Ureter (tissue), 1 donor: ENCODE data around the gene LMF2. TPM values are rescaled to one million over a fixed set of nuclear protein-coding genes. Genes with fewer than 3 reads are reported as not detected.
A peak's percentile ranks its signal among the peaks of the same experiment; 100 is the strongest.

Experiments
- DNase-seq: peaks from one replicate; pipeline ENCODE4 v3.0.0-alpha.2; 2020; ENCODE audit warnings: low spot score
- total RNA-seq: library from RNA; stranded (reverse); gene quantifications from one replicate; pipeline ENCODE4 v1.2.4, GENCODE V29; 2023
- donor health status: DM: yes; HTN: yes; CAD: no.

LMF2 gene
- total RNA-seq, 1 donor from 2014 or later, result 63.6 TPM

DNA sequence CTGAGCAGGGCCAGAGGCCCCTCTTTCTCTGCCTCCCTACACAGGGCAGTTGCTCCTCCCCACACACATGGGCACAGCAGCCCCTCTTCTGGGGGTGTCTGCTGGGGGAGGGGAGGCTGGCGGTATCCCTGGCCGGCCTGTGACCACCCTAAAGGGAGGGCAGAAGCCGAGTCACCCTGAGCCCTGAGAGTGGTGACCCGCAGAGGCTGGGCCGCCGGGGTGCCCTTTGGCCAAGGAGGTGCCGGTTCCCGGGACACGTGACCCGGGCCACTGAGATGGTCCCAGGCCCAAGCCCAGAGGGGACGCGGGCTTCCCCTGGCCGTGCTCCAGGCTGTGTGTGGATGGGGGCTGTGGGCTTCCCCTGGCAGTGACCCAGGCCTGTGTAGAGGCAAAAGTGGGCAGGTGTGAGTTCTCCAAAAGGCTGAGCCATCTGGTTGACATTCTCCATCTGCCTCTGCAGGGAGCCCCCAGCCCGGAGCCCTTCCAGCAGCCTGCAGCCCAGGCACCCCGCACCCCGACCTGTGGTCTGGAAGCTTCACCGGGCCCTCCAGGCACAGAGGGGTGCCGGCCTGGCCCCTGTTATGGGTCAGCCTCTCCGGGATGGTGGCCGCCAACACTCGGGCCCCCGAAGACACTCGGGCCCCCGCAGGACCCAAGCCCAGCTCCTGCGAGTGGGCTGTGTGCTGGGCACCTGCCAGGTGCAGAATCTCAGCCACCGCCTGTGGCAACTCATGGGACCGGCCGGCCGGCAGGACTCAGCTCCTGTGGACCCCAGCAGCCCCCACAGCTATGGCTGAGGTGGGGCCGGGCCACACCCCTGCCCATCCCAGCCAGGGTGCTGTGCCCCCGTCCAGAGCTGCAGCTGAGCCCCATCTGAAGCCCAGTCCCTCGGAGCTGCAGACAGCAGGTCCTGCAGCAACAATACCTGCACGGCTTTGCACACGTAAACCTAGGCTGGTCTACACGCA, 25.1 kb downstream of the LMF2 start:
- DNase-seq, result no peak

DNA sequence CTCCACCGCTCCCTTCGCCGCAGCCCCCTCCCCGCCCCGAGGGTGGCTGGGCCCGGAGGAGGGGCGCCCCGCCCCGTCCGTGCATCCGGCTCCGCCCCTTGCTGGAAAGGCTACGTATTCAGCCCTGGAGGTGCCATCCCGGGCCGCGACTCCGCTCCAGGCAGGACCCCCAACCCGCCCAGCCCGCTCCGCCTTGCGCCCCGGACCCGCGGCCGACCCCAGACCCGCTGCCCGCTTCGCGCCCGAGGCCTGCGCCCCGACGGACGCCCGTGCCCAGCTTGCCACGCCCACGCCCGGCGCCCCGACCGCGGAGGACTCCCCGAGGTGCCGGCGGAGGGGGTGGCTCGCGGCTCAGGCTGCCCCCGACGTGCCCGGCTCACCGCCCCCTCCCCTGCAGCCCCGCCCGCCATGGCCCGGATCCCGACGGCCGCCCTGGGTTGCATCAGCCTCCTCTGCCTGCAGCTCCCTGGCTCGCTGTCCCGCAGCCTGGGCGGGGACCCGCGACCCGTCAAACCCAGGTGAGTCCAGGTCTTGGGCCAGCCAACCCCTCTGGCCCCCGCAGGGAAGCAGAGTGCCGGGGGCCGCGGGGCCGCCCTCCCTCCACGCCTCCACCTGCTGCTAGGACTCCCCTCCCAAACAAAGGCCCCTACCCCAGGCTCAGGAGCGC, 25.9 kb downstream of the LMF2 start, which contains the start of gene ADM2:
ADM2 (plus strand) TSS at position 104 of the 667 bp plus-strand sequence; CDS start at position 409, 305 bp downstream.
- DNase-seq, result no peak

DNA sequence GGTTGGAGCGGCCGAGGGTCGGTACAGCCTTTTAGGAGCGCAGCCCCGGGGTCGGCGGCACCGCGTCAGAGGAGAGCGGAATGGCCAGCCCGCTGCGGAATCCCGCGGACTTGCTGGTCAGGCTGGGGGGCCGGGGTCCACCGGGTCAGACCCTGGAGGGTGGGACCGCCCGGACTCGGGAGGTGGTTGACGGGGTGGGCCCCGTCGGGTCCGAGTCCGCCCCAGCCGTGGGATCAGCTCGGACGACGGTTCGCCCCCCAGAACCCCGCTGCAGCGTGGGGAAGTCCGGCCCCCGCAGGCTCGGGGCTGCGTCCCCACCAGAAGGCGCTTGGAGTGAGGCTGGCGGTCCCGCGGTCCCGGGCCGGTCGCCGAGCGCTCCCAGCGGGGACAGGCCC, 26.5 kb downstream of the LMF2 start:
- DNase-seq, result no peak

DNA sequence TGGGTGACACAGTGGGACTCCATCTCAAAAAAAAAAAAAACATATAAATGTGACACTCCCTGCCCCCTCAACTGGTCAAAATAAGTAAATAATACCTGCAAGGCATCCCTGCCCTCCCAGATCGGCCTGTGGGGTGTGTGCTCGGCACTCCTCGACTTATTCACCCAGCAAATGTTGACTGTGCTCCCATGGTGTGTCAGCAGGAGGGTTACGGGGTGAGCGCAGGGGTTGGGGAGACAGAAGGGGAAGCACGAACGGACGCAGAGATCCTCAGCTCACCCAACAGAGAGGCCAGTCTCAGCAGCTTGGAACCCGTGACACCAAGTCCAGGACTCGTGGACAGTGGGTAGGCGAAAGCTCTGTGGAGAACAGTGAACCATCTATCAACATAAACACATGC, 27.8 kb downstream of the LMF2 start:
- no peak for DNase-seq

DNA sequence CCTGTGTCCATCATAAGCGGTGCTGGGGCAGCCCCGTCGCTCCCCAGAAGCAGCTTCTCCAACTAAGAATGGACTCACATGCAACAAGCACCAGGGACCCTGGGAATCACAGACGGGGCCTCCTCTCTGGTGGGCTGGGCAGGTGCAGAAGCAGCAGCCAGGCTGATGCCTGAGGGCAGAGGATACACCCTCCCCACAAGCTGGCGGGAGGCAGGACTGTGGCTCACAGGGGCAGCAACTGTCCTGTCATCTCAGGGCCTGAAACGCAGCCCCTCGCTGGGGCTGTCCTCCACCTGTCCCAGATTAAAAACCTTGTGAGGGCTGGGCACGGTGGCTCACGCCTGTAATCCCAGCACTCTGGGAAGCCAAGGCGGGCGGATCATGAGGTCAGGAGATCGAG, 29.6 kb downstream of the LMF2 start:
- no peak for DNase-seq

DNA sequence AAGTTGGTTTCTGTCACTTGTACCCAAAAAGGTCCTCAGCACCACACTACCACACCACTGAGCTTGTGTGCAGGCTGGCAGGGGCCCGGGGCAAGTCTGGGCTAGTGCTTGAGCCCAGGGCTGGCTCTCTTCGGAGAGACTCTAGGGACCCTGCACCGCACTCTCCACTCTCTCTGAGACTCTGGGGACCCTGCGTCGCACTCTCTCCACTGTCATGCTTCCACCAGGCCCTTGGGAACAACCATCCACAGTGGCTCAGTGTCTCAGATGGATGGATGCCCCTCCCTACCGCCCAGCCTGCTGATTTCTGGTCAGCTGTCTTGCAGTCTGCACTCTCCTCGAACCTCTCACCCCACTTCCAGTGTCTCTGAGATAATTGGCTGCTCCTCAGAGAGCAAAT, 30.6 kb downstream of the LMF2 start:
- DNase-seq, result no peak

DNA sequence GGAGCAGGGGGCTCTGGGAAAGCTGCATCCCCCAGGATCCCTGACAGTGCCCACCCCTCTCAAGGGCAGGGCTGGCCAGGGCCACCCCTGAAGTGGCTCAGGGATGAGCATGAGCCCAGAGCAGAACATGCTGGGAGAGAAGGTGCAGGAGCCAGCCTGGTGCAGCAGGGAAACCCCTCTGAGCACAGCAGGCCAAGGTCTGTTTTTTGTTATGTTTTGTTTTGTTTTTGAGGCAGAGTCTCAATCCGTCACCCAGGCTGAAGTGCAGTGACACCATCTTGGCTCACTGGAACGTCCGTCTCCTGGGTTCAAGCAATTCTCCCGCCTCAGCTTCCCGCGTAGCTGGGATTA, 31.9 kb downstream of the LMF2 start:
- no peak for DNase-seq

DNA sequence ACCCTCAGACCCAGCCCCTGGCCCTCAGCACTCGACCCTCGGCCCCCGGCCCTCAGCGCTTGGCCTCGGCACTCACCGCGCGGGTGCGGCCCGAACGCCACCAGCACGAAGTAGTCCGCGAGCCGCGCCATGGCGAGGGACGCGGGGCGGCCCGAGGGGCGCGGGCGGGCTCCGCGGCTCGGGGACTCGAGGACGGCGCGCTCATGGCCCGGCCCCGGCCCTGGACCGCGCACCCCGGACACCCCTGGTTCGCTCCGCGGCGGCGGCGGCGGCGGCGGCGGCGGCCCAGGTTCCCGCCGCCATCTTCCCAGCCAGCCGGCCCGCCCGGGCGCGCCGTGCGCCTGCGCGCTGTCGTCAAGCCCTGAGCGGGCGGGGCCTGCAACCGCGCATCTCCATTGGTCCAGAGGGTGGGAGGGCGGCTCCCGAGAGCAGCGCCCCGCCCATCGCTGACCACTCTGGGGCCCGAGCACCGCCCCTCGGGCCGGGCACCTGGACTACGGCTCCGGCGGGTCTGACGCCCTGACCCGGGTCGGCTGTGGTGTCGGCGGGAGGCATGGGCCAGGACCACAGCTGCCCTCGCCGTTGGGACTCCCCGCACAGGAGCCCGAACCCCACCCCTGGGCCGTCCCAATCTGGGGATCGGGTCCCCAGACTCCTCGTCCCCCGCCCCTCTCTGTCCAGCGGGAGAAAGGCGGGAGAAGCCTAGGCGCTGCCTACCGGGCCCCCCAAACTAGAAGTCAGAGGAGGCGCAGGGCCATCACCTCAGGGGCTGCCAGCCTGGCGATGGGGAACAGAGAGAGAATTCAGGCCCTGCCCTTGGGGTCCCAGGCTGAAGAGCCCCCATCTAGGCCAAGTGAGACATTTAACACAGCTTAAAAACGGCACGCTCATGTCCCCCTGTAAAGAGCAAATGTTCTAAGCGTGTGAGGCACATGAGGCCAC, 32.5 kb downstream of the LMF2 start, which contains the start of gene SBF1:
SBF1 (minus strand) TSS at position 326 of the 942 bp plus-strand sequence; CDS start at position 131, 195 bp downstream.
- DNase-seq, result peak; percentile 90

DNA sequence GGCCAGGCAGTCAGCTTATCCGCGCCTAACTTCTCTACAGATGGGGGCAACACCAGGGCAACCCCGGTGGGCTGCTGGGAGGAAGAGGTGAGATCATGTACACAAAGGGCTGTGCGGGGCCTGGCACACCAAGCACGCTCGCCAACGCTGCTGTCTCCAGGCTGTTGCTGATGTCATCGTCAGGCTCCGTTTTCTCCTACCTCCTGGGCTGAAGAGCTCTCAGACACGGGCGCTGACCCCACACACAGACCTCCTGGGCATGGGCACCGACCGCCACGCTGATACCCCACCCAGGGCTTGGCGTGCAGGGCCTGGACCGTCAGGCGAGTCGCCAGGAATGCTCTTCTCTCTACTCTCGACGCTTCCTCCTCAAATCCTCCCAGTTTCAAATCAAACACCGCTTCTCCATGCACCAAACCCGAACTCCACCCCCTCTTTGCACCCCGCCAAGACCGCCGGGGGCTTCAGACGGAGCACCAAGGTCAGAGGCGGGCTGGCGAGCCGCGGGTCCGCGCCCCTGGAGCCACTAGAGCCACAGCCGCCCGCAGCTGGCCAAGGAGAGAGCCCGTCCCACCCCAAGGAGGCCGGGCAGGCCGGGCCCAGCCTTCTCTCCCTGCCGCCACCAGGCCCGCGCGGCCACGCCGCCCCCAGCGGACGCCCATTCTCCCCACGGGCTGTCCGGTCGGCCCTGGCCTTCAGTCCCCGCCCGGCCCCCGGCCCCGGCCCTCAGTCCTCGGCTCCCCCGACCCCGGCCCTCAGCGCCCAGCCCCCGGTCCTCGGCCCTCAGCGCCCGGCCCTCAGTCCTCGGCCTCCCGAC, 33.4 kb downstream of the LMF2 start:
- no peak for DNase-seq

DNA sequence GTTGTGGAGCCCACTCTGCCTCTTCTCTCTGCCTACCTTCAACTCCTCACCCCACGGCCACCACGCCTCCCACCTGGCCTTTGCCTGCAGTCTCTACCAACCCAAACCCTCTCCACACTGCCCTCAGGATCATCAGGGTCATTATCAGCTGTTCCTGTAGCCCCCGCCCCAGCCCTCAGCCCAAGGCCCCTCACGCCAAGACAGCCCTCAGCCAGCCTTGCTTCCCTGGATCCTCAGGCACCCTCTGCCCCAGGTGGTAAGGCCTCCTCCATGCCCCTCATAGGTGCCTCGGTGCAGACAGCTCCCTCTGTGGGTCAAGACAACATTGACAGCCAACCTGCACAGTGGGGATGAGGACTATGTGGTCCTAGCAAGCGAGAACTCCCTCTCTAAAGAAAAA, 34.4 kb downstream of the LMF2 start:
- no peak for DNase-seq

DNA sequence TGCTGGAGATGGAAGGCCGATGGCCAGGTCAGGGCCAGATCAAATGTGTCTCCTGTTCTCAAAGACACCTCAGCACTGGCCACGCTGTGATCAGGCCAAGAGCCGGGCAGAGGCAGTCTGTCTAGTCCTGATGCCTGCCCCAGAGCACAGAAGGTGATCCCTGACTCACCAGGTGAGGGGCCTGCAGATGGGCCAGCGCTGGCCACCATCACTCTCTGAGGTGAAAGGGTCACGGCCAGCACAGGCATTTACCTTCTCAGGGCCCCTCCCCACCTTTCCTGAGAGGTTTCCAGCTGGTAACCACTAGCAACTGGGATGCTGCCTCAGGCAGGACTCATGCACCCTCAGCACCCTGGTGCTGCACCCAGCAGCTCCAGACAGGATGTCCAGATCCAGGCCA, 35.5 kb downstream of the LMF2 start:
- DNase-seq, result no peak

DNA sequence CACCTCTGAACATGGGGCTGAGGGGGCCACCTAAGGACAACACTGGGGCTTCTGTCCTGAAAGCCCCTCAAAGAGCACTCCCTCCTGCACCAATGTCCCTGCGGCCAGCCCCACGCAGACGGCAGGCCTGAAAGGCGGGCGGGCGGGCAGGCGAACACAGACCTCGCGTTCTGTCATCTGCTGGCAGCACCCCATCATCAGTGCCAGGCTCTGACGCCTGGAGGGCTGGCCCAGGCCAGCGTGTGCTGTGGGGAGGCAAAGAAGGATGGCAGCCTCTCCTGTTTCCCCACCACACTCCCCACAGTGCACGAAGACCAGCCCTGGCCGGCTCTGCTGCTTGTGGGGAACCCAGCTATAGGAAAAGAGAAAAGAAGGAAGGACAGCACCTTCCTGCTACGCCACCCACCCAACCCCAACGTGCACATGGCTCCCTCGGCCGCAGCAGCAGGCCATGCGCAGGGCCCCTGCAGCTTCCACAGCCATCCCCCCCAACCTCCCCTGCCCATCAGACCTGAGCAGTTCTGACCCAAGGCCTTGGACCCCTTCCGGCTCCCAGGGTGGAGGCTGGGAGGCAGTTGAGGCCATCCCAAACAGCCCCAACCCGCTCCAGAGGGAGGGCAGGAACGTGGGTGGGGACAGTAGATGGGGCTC, 36.2 kb downstream of the LMF2 start:
- no peak for DNase-seq

DNA sequence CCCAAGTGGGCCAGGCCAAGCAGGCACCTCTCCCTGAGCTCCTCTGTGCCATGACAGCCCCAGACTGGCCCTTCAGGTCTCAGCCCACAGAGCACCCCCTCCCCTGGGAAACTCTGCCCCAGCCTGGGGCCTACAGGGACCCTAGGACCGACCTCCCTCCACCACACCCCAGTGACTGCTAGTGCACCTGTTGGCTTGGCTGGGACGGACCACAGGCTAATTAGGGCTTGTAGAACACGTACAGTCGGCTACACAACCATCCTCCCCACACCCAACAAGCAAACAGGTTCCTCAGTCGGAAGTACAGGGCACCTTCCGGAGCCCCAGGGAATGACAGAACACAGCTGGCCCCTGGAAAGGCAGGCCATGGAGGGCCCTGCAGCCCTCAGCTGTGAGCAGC, 37.0 kb downstream of the LMF2 start:
- no peak for DNase-seq

DNA sequence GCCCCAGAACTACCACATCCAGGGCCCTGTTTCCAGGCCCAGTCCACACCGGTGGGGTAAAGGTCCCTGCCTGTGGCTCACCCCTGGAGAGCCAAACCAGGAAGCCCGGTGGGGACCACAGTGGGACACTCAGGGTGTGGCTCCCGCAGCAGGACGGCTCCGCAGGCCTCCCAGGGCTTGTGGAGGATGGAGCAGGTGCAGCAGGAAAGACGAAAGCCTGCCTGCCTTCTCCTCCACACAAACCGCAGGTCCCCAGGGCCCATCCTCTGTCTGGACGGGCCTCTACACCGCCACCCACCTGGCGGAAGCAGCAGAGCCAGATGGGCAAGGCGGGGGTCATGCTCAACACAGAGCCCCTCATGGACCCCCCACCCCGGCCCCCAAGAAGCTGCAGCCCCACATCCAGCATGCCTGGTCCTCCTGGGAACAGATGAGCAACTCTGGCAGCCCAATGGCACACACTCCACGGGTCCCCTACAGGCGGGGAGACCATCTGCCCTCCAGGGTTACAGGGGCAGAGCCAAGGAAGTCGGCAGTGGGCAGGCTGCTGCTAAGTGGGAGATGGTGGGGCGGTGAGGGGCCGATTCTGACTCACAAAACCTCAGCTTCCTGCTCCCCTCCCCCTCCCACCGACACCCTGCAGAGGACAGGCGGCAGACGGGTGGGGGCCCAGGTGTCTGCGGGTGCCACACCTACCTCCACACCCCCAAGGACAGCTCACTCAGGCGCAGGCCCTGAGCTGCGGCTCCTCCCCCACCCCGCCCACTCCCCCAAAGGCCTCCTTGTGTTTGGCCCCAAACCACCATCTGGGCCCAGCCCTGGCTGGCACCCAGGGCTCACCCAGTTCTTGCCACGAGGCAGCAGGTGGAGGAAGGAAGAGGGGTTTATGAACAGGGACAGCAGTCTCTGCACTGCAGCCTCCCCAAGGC, 37.9 kb downstream of the LMF2 start:
- DNase-seq, result peak; percentile 88

DNA sequence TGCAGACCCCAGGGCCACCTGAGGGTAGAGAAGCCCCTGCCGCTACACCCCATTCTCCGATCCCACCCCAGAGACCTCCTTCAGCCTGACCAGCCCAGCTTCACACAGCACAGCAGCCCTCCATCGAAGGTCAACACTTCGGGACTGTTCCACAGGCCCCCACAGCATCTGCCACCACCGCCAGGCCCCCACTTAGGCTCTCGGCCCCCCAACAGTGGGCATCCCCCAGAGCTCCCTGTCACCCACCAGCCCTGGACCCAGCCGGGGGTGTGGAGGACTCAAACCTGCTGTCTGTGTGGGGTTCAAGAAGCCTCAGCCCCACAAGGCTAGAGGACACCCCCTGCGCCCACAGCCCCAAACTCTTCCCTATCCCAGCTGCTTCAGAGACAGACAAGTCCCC, 38.9 kb downstream of the LMF2 start:
- DNase-seq, result no peak

DNA sequence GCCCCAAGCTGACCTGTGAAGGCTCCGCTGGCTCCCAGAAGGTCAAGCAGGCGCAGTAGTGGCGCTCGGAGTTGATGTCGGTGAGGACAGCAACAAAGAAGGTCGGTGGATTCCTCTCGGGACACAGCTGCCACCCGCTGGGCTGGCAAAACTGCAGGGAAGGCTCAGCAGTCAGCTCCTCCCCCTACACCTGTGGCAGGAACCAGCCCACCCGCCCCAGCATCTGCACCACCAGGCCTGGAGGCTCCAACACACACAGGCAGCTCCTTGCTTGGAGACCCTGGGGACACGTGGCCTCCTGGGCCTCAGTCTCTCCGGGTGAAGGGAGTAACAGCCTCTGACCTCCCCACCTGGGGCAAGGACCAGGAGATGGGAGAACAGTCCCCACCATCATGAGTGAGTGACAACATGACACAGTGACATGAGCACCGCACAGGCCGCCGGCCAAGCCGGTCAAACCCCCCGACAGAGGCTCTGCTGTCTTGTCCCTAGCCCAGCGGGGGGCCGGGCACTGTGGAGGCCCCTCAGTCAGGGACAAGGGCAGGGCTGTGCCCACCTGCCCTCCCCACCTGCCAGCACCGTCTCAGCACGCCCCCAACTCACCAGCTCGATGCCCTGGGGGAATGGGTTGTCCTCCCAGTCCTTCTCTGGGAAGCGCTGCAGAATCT, 39.6 kb downstream of the LMF2 start:
- DNase-seq, result no peak

DNA sequence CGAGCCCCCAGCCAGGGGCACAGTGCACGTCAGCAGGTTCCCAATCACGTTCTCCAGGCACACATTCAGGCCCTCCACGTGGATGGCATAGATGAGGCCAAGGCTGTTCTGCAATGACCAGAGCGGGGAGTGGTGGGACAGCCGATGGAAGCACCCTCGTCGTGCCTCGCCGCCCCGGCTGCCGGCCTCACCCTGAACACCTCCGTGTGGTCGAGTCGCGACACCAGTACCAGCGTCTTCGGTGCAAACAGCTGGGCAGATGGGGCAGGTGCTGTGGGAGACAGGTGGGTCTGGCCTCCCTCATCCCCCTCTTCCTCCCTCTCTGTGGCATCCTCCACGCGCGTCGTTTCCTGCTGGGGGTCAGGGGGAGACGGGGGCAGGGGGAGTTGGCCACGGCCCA, 40.2 kb downstream of the LMF2 start:
- no peak for DNase-seq

DNA sequence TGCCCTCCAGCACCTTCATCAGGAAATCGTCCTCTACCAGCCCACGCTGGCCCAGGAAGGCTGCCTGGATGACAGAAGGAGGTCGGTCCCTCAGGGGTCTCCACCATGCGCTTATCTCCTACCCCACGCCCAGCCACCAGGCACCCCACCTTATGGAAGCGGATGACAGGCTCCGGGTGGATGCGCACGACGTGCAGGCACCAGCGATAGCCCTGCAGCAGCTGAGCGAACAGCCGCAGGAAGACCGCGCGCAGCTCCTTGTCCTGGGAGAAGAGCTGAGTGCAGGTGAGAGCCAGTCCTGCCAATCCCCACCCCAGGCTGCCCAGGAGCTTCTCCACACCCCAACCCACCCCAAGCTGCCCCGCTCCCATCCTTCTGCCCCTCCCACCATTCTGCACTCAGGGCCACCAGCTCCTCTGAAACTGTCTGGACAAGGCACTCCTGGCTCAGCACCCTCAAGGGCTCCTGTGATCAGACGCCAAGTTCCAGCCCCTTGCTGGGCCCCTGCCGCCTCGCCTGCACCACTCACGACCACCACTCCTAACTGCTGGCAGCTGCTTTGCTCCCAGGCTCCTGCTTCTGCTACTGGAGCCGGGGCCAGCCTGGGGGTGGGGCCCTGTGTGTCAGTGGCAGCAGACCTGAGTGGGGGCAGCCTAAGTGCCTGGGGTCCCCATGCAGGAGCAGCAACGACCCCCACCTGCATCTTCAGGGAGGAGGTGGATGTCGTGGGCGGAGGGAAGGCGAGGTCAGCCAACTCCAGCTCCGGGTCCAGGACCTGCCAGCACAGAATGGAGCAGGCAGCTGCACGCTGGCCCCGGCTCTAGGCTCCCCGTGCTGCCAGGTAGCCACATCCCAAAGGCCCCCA, 42.2 kb downstream of the LMF2 start:
- no peak for DNase-seq
